ENCODE results near the gene PTPRN2.

PTPRN2 gene

GRCh38 chr7:157816526-157817250 is 770.9 kb downstream of the PTPRN2 start:
- H2AFZ ChIP-seq, result no peak overlapping the region
- TF ChIP-seq CTCF (IDR thresholded peaks at IDR 0.05), result no peak
- H3K36me3 ChIP-seq (ENCODE audit: control insufficient read depth, insufficient read depth, low read length), result no peaks in the 10 kb centered on the region
- H3K27me3 ChIP-seq (ENCODE audit: control insufficient read depth, insufficient read depth, low read length), result no peaks in the 10 kb centered on the region
- H3K9ac ChIP-seq, result no peak overlapping the region
- no peaks in the 10 kb centered on the region for H3K4me1 ChIP-seq
- H3K4me3 ChIP-seq (ENCODE audit: low read depth, low read length), result no peak overlapping the region
- H3K9me3 ChIP-seq (ENCODE audit: control insufficient read depth, low read length), result no peaks in the 10 kb centered on the region
- H3K27ac ChIP-seq, result no peak overlapping the region
- no peaks in the 10 kb centered on the region for H3K79me2 ChIP-seq
- H3K4me2 ChIP-seq (ENCODE audit: low read length), result no peak overlapping the region

- H3K4me2 ChIP-seq (ENCODE audit: low read length), result no peak overlapping the region
- H3K9ac ChIP-seq, result no peak overlapping the region
- H3K27ac ChIP-seq, result no peak overlapping the region
- TF ChIP-seq CTCF (IDR thresholded peaks at IDR 0.05), result no peak
- no peaks in the 10 kb centered on the region for H3K4me1 ChIP-seq
- no peaks in the 10 kb centered on the region for H3K36me3 ChIP-seq (ENCODE audit: control insufficient read depth, insufficient read depth, low read length)
- H3K79me2 ChIP-seq, result no peaks in the 10 kb centered on the region
- no peaks in the 10 kb centered on the region for H3K9me3 ChIP-seq (ENCODE audit: control insufficient read depth, low read length)
- no peaks in the 10 kb centered on the region for H3K27me3 ChIP-seq (ENCODE audit: control insufficient read depth, insufficient read depth, low read length)
- no peak overlapping the region for H3K4me3 ChIP-seq (ENCODE audit: low read depth, low read length)
- H2AFZ ChIP-seq, result no peak overlapping the region
These were observed 771.5 kb downstream of the PTPRN2 start for GRCh38 chr7:157816086-157816485.

- no peak overlapping the region for H3K4me3 ChIP-seq (ENCODE audit: low read depth, low read length)
- H3K4me1 ChIP-seq, result no peaks in the 10 kb centered on the region
- H3K9ac ChIP-seq, result no peak overlapping the region
- no peaks in the 10 kb centered on the region for H3K9me3 ChIP-seq (ENCODE audit: control insufficient read depth, low read length)
- H3K36me3 ChIP-seq (ENCODE audit: control insufficient read depth, insufficient read depth, low read length), result no peaks in the 10 kb centered on the region
- no peaks in the 10 kb centered on the region for H3K79me2 ChIP-seq
- H3K27me3 ChIP-seq (ENCODE audit: control insufficient read depth, insufficient read depth, low read length), result no peaks in the 10 kb centered on the region
- H2AFZ ChIP-seq, result no peak overlapping the region
- no peak overlapping the region for H3K4me2 ChIP-seq (ENCODE audit: low read length)
- H3K27ac ChIP-seq, result no peak overlapping the region
- no peak for TF ChIP-seq CTCF (IDR thresholded peaks at IDR 0.05)
These were observed 772.0 kb downstream of the PTPRN2 start for GRCh38 chr7:157815706-157816022.

- H3K4me3 ChIP-seq (ENCODE audit: low read depth, low read length), result no peak overlapping the region
- no peaks in the 10 kb centered on the region for H3K36me3 ChIP-seq (ENCODE audit: control insufficient read depth, insufficient read depth, low read length)
- no peaks in the 10 kb centered on the region for H3K4me1 ChIP-seq
- H3K79me2 ChIP-seq, result no peaks in the 10 kb centered on the region
- no peak for TF ChIP-seq CTCF (IDR thresholded peaks at IDR 0.05)
- H3K4me2 ChIP-seq (ENCODE audit: low read length), result no peak overlapping the region
- no peaks in the 10 kb centered on the region for H3K27me3 ChIP-seq (ENCODE audit: control insufficient read depth, insufficient read depth, low read length)
- no peak overlapping the region for H3K9ac ChIP-seq
- H3K9me3 ChIP-seq (ENCODE audit: control insufficient read depth, low read length), result no peaks in the 10 kb centered on the region
- no peak overlapping the region for H2AFZ ChIP-seq
- H3K27ac ChIP-seq, result no peak overlapping the region
These were observed 772.5 kb downstream of the PTPRN2 start for GRCh38 chr7:157814931-157815705.

Data from parathyroid adenoma (tissue), 2 donors.